ENCODE data around the gene LRRC3C.

GRCh38 chr17:39965017-39965699 is 37.6 kb downstream of the LRRC3C start:
- TF ChIP-seq ZBTB7A (tag by site-specific recombination; IDR thresholded peaks at IDR 0.05; ENCODE audit: low read depth) (no peak), CTCF (tag by site-specific recombination; IDR thresholded peaks at IDR 0.05) (no peak), ZNF280D (tag by site-specific recombination; IDR thresholded peaks at IDR 0.05) (no peak), PRDM4 (tag by site-specific recombination; IDR thresholded peaks at IDR 0.05) (no peak)
